ENCODE measurements around the gene SDCCAG8. TPM values are rescaled to one million over a fixed set of nuclear protein-coding genes. Genes with fewer than 3 reads are reported as not detected.

SDCCAG8 gene
- total RNA-seq, 8 experiments from 2014 or later = 24.6 to 68.7 (median 46.8) TPM

DNA sequence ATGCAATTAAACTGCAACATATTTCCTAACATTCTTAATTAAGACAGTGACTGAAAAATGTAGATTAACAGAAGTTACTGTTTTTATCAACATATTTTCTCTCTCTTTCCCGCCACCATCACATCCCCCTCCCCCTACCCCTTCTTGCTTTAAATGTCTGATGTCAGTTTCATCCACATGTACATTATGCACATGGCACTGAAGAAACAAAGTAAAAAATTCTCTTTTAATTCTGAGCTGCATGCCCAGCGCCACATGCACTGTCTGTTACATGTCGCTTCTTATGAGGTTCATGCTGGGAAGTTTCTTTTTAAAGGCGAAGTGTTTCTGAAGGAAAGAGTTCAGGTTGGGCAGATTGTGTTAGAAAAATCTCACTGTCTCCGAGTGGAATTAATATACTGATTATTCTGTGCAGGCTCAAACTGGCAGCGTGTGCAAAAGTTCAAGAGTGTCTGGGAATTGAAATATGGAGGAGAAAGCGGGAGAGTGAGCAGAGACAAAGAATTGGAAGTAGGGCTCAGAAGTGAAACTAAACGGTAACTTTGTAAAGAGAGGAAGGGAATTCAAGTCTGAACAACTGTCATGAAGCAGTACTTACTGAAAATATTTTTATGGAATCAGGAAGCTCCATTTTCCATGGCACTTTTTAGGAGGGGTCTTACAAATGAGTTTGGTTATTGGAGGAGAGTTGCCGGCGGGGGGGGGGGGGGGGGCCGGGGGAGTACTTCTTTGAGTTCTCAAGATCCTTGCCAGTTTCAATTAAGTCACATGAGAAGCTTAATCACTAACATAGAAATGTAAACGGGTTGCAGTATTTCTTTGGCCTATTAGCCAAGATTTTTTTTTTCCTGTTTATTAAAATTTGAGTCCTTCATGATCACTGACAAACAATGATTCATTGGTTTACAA lies 217.6 kb downstream of the SDCCAG8 start:
- peak in 3 of 8 experiments; percentile 60 to 72 (median 65) for ATAC-seq (replicated peaks in 6 of 8)
- in situ Hi-C loops (cut with MboI; ENCODE audit: low pct_unique_long_range_greater_than_20kb in 2 of 9, low sequenced_read_pairs in 9 of 9, unreplicated experiment in 9 of 9) = no loop called here
- Histone ChIP-seq H3K27ac (peak overlapping the region; percentile 17 to 68), H3K4me1 (replicated peaks in 1 of 2) (peaks cover 62 to 63% of the 10 kb centered on the region in 2 donors), H3K4me3 (peak overlapping the region in 2 of 5 donors; percentile 2 to 7)
- 7 to 52% (median 23%) methylated on average over 1 to 9 of the region's 12 CpGs for WGBS, 10 experiments

DNA sequence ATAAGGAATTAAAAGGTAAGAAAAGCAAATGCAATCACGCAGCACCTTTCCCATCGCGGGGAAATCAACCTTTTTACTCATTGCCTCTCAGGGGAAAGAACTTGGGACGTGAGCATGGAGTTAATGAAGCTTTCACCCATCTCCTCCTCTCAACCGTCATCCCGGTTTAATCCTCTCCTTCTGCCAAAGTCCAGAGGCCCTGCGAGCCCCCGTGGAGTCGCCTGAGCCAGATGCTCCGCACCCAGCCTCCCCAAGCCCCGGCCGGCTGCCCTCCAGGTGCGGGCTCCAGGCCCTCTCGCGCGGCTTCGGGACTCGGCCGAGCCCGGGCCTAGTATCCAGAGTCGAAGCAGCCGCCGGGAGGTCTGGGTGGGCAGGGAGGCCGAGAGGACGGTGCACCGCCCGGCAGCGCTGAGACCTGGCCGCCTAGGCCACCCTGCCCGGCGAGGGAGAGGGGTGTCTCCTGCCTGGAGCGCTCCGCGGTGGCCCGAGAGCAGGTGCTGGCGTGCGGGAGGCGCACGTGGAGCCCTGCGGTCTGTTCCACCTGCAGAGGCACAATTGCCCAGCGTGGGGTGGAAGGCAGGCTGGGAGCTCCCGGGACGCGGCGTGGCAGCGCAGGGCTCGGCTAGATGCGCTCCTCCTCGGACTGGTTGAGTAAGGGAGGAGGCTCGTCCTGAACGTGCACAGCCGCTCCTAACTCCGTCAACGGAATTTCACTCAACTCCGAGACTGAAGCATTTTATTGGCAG lies 218.5 kb downstream of the SDCCAG8 start:
- in situ Hi-C loops (cut with MboI; ENCODE audit: low pct_unique_long_range_greater_than_20kb in 2 of 9, low sequenced_read_pairs in 9 of 9, unreplicated experiment in 9 of 9) = no loop called here
- no peak for ATAC-seq (replicated peaks in 6 of 8)
- WGBS, 10 experiments = 45 to 100% (median 89%) methylated on average over 2 to 34 of the region's 55 CpGs; no CpG with 5 or more reads in 2 of the 10 experiments
- H3K4me1 ChIP-seq (replicated peaks in 1 of 2) = peaks cover 66 to 68% of the 10 kb centered on the region in 2 donors
- H3K4me3 ChIP-seq = no peak overlapping the region
- H3K27ac ChIP-seq = peak overlapping the region; percentile 20 to 50

- no peak for ATAC-seq (replicated peaks in 6 of 8)
- H3K4me3 ChIP-seq = no peak overlapping the region
- H3K4me1 ChIP-seq (replicated peaks in 1 of 2) = peaks cover 67 to 72% of the 10 kb centered on the region in 2 donors
- peak overlapping the region in 1 of 2 donors; percentile 11 for H3K27ac ChIP-seq
- in situ Hi-C loops (cut with MboI; ENCODE audit: low pct_unique_long_range_greater_than_20kb in 2 of 9, low sequenced_read_pairs in 9 of 9, unreplicated experiment in 9 of 9) = no loop called here
- WGBS, 10 experiments = 85 to 100% (median 97%) methylated on average over 1 to 7 of the region's 9 CpGs; no CpG with 5 or more reads in 4 of the 10 experiments
Observed at GRCh38 chr1:243474906-243475305, 219.1 kb downstream of the SDCCAG8 start.

DNA sequence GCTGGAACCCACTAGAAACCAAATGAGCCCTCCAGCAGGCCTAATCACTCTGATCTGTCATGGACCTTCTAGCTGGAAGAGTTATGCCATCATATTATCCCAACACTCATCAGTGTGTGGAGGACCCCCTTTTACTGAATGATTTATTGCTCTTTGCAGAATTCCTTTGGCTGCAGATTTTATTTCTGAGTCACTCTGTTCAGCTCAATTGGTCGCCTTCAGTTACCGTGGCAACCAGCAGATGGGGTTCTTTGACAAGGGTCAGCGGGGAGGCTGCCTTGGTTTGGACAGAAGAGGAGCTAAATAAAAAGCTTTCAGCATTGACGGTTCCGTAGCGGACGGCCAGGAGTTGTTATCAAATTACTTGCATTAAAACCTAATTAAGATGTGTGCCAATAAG lies 220.1 kb downstream of the SDCCAG8 start:
- peak in 5 of 8 experiments; percentile 85 to 89 (median 88) for ATAC-seq (replicated peaks in 6 of 8)

DNA sequence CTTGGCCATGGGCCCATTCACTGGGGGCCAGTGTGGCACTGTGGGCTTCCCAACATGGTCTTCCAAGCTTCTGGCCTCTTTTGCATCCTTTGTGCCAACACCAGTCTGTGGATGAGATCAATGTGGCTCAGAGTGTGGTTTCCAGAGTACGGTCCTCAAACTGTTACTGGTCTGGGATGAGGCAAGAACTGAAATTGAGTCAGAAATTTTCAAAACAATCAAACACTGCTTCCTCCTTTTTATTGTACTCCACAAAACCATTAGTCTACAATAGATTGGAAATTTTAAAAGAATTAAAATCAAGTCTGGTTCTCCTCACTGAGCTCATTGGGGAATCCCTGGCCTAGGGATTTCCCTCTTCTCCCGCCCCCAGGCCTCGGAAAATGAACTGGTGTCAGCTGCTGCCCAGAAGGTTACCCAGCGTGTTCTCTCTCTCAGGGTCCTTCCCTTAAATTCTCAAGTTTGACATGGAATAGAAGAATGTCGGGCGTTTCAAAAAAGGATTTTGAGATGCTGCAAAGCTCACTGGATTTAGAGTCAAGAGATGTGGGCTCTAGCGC lies 222.0 kb downstream of the SDCCAG8 start:
- no peak for ATAC-seq (replicated peaks in 6 of 8)
- Histone ChIP-seq H3K4me1 (replicated peaks in 1 of 2) (peaks cover 58 to 63% of the 10 kb centered on the region in 2 donors), H3K27ac (no peak overlapping the region), H3K4me3 (no peak overlapping the region)
- WGBS, 10 experiments = 80 to 100% (median 92%) methylated on average over 1 to 7 of the region's 7 CpGs; no CpG with 5 or more reads in 1 of the 10 experiments
- in situ Hi-C loops (cut with MboI; ENCODE audit: low pct_unique_long_range_greater_than_20kb in 2 of 9, low sequenced_read_pairs in 9 of 9, unreplicated experiment in 9 of 9) = no loop called here

More for the DNA sequence above, 220.1 kb downstream of the SDCCAG8 start:
- no peak overlapping the region for H3K4me3 ChIP-seq
- WGBS, 10 experiments = 0 to 88% (median 7%) methylated on average over 1 to 7 of the region's 7 CpGs; no CpG with 5 or more reads in 3 of the 10 experiments
- H3K27ac ChIP-seq = peak overlapping the region in 1 of 2 donors; percentile 1
- peaks cover 56 to 61% of the 10 kb centered on the region in 2 donors for H3K4me1 ChIP-seq (replicated peaks in 1 of 2)
- in situ Hi-C loops (cut with MboI; ENCODE audit: low pct_unique_long_range_greater_than_20kb in 2 of 9, low sequenced_read_pairs in 9 of 9, unreplicated experiment in 9 of 9) = no loop called here

- in situ Hi-C loops (cut with MboI; ENCODE audit: low pct_unique_long_range_greater_than_20kb in 2 of 9, low sequenced_read_pairs in 9 of 9, unreplicated experiment in 9 of 9) = no loop called here
- 0 to 100% (median 92%) methylated on average over 1 to 5 of the region's 5 CpGs; no CpG with 5 or more reads in 1 of the 10 experiments for WGBS, 10 experiments
- Histone ChIP-seq H3K4me1 (replicated peaks in 1 of 2) (peaks cover 37 to 41% of the 10 kb centered on the region in 2 donors), H3K27ac (no peak overlapping the region), H3K4me3 (no peak overlapping the region)
- ATAC-seq (replicated peaks in 6 of 8) = no peak
Observed at GRCh38 chr1:243481101-243481500, 225.3 kb downstream of the SDCCAG8 start.

GRCh38 chr1:243482141-243483022 lies 226.5 kb downstream of the SDCCAG8 start:
- WGBS, 10 experiments = 0 to 75% (median 36%) methylated on average over 2 to 20 of the region's 25 CpGs; no CpG with 5 or more reads in 1 of the 10 experiments
- H3K4me3 ChIP-seq = no peak overlapping the region
- in situ Hi-C loops (cut with MboI; ENCODE audit: low pct_unique_long_range_greater_than_20kb in 2 of 9, low sequenced_read_pairs in 9 of 9, unreplicated experiment in 9 of 9) = no loop called here
- H3K4me1 ChIP-seq (replicated peaks in 1 of 2) = peaks cover 28 to 32% of the 10 kb centered on the region in 2 donors
- peak; percentile 93 to 97 (median 96) for ATAC-seq (replicated peaks in 6 of 8)
- H3K27ac ChIP-seq = peak overlapping the region; percentile 27 to 42

DNA sequence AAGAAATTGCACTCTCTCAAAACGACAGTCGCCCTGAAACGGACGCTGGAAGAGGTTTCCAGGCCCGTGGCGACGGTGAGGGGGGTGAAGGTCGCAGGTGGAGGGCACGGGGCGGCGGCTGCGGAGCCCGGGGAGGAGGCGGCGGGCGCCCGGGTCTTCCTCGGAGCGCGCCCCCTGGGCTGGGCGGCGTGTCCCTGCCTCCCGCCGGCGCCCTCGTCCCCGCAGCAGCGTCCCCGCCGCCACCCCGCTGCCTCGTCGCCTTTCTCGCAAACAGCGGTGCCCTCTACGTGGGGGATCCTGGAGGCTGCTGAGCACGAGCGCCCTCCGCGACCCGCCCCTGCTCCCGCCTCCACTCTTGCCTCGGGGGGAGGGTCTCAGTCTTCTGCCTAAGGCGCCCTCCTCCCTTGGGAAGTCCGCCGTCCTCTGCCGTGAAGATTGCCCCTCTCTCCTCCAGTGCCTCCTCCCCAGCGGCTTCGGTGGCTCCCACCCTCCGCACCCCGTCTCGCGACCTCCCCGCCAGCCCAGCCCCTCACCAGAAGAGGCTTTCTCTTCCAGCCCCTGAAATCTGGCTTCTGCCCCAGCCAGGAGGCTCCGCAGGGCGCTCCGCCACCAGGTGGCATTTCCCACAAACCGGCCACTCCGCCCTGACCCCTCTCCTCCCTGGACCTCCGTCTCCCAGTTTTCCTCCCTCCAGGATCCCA lies 227.4 kb downstream of the SDCCAG8 start:
- peak in 3 of 8 experiments; percentile 24 to 49 (median 43) for ATAC-seq (replicated peaks in 6 of 8)
- H3K4me3 ChIP-seq = no peak overlapping the region
- H3K4me1 ChIP-seq (replicated peaks in 1 of 2) = peaks cover 34 to 35% of the 10 kb centered on the region in 2 donors
- H3K27ac ChIP-seq = peak overlapping the region; percentile 27 to 42
- WGBS, 10 experiments = 18 to 78% (median 50%) methylated on average over 2 to 16 of the region's 60 CpGs; no CpG with 5 or more reads in 5 of the 10 experiments
- in situ Hi-C loops (cut with MboI; ENCODE audit: low pct_unique_long_range_greater_than_20kb in 2 of 9, low sequenced_read_pairs in 9 of 9, unreplicated experiment in 9 of 9) = no loop called here

- ATAC-seq (replicated peaks in 6 of 8) = no peak
- Histone ChIP-seq H3K4me3 (no peak overlapping the region), H3K4me1 (replicated peaks in 1 of 2) (peaks cover 41% of the 10 kb centered on the region in 2 donors), H3K27ac (no peak overlapping the region)
- WGBS, 10 experiments = 91 to 100% (median 95%) methylated on average over 2 to 16 of the region's 16 CpGs; no CpG with 5 or more reads in 3 of the 10 experiments
- in situ Hi-C loops (cut with MboI; ENCODE audit: low pct_unique_long_range_greater_than_20kb in 2 of 9, low sequenced_read_pairs in 9 of 9, unreplicated experiment in 9 of 9) = no loop called here
Observed at GRCh38 chr1:243483952-243484351, 228.1 kb downstream of the SDCCAG8 start.

GRCh38 chr1:243487036-243487648 lies 231.3 kb downstream of the SDCCAG8 start:
- in situ Hi-C loops (cut with MboI; ENCODE audit: low pct_unique_long_range_greater_than_20kb in 2 of 9, low sequenced_read_pairs in 9 of 9, unreplicated experiment in 9 of 9) = no loop called here
- Histone ChIP-seq H3K27ac (no peak overlapping the region), H3K4me3 (no peak overlapping the region), H3K4me1 (replicated peaks in 1 of 2) (peaks cover 51% of the 10 kb centered on the region in 2 donors)
- no peak for ATAC-seq (replicated peaks in 6 of 8)
- 67 to 100% (median 98%) methylated on average over 1 to 11 of the region's 15 CpGs; no CpG with 5 or more reads in 5 of the 10 experiments for WGBS, 10 experiments

DNA sequence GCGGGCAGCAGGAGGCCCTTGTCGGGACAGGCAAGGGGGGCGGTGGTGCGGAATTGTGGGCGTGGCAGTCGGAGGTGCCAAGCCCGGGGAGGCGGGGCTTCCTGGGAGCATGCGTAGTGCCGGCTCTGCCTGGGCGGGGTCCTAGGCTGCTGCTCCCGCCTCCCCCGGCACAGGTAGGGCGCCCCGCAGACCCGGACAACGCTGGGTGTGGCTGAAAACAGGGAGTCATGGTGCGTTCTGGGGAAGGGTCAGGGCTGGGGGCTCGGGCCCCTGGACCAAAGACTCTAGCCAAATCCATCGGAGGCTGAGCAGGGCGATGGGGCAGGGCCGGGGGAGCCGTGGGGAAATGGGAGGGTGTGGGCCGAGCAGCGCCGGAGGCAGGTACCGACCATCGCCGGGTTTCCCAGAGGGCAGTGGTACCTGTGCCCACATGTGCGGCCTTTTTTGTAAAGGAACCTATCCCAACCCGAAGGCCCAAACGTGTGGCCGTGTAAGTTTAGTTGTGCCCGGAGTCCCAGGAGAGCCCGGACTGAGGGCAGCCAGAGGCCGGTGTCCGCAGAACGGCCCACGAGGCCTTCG lies 231.9 kb downstream of the SDCCAG8 start:
- no peak overlapping the region for H3K27ac ChIP-seq
- in situ Hi-C loops (cut with MboI; ENCODE audit: low pct_unique_long_range_greater_than_20kb in 2 of 9, low sequenced_read_pairs in 9 of 9, unreplicated experiment in 9 of 9) = no loop called here

More for the DNA sequence above, 231.9 kb downstream of the SDCCAG8 start:
- WGBS, 10 experiments = 96 to 100% (median 100%) methylated on average over 1 to 18 of the region's 40 CpGs; no CpG with 5 or more reads in 7 of the 10 experiments
- H3K4me3 ChIP-seq = no peak overlapping the region
- no peak for ATAC-seq (replicated peaks in 6 of 8)
- peaks cover 45 to 46% of the 10 kb centered on the region in 2 donors for H3K4me1 ChIP-seq (replicated peaks in 1 of 2)
